SW480 (cell line): ENCODE measurements around the gene PDGFC.

Experiments used
- DNase-seq: peaks from one replicate; pipeline ENCODE4 v3.0.0-alpha.2; 2016; ENCODE audit warnings: low spot score

Gene PDGFC

DNA sequence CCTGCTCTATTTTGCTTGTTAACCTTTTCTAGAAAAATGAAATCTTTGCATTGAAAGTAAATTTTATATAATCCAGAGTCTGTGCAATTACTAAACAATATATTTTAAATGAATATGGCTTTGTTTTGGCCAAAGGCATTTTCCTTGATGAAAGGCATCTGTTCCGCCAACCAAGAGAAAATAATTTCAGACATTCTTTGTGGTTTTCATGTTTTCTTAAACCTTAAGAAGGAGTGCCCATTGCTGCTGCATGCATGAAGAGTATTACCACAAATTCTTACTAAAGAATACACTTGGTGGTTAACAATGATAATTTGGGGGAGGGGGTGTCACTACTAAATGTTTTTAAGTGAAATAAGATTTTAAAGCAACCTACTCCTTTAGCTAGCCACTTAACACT, 2.7 kb upstream of the PDGFC start:
- no peak for DNase-seq

- no peak for DNase-seq
These were observed 898 bp upstream of the PDGFC start for GRCh38 chr4:156972379-156973015.

DNA sequence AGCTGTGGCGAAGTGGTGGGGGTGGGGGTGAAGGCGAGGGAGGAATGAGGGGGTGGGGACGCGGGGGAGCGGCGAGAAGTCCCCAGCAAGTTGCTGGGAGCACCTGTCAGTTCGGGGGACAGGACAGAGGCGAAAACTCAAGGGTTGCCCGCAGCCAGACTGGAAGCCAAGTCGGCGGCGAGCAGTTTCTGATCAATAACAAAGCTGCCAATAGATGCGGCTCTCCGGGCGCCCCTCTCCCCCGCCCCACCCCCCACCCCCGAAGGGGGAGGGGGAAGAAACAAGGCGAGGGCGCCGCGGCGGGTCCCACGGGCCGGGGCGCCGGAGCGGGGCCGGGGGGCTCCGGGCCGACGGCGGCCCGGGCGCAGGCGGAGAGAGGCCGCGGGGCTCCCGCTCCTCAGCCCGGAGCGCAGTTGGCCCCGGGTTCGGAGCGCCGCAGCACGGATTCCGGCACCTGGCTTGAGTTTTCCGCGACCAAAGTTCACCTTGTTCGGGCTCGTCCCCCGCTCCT, 379 bp downstream of the PDGFC start:
- no peak for DNase-seq

GRCh38 chr4:156970501-156971164, 966 bp downstream of the PDGFC start:
- DNase-seq = peak; percentile 58

- DNase-seq = no peak
These were observed 1.7 kb downstream of the PDGFC start for GRCh38 chr4:156969911-156970310.

DNA sequence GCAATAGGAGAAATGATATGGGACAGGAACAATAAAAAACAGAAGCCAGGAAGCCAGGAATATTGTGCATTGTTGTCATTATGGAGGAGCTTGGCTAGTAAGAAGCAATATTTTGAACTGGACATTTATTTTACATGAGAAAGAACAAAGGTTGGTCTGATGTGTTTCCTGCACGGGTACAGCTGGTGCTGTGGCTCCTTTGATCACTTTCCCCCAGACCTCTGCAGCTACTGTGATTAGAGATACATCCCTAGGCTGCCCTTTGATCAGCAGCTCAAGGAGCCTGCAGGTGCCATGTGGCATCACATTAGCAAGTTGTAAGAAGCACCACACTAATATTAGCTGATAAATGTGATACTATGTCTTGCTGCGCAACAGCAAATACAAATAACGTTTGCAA, 2.5 kb downstream of the PDGFC start:
- DNase-seq = no peak

DNA sequence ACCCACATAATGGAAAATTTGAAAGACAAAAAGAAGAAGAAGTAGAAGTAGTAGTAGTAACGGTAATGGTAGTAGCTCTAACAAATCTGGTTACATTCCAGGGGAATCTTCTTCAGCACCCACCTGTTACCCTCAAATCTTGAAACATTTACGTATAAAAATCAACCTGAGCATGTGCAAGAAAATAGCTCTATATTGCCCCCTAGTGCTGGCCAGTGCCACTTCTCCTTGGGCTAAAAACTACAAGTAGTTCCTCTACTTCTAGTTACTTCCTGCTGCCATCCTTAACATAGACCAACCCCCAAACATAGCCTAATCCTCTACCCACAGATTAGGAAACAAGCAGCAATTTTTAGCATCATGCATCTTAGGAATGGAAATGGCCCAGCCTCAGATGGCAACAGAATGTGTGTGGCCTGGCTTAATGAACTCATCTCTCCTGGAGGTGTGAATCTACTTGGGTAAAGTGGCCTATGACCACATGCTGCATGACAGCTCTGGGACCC, 3.1 kb downstream of the PDGFC start:
- DNase-seq = peak; percentile 38

DNA sequence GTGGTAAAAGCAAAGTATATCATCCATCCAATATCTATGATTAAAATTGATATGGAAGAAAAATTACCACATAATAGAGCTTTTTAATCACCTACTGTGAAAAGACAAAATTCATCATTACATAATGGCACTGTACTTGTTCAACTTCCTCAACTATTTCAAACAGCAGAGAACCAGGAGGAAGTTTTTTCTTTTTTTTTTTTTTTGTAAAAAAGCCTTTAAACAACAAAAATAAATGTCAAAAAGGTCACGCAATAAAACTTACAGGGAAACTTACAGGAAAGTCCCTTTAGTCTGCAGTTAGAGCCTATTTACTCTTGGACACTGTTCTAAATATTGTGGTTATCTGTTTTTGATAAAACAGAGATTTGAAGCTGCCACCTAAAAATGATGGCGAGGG, 4.8 kb downstream of the PDGFC start:
- no peak for DNase-seq

DNA sequence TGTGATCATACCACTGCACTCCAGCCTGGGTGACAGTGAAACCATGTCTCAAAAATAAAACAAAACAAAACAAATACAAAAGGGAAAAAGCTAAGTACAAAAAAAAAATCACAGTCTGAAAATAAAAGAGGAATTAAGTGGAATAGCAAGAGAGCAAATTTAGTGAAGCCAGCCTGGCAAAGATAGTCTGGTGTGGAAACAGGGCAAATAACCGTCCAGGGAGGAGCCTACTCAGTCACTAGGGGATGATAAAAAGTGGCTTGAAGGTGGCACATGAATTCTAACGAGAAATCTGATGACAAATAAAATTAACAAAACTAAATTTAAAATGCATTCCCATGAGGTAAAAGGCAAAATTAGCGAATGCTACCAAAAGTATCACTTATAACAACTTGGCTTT, 8.2 kb downstream of the PDGFC start:
- DNase-seq = no peak

DNA sequence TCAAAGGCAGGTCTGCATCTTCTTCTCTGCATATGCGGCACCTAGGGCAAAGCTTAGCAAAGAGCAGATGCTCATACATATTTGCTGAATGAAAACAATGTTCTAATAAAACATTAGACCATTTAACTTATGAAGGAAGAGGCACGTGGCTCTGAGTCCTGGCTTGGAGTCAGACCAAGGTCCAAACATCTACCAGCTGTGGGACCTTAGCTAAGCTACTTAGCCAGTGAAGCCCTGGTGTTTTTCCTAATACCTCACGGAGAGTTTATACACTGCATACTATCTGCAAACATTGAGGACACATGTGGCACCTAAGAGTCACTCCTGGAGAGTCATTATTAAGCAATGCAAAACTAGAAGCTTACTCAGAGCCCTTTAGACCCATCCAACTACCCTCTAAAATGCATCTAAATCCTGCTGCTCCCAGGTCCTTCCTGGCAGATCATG, 9.0 kb downstream of the PDGFC start:
- DNase-seq = no peak

GRCh38 chr4:156962058-156962358, 9.6 kb downstream of the PDGFC start:
- no peak for DNase-seq

- no peak for DNase-seq
These were observed 10.2 kb downstream of the PDGFC start for GRCh38 chr4:156961196-156962057.

- no peak for DNase-seq
These were observed 12.3 kb downstream of the PDGFC start for GRCh38 chr4:156959298-156959702.

GRCh38 chr4:156958276-156959074, 13.1 kb downstream of the PDGFC start:
- DNase-seq = no peak

DNA sequence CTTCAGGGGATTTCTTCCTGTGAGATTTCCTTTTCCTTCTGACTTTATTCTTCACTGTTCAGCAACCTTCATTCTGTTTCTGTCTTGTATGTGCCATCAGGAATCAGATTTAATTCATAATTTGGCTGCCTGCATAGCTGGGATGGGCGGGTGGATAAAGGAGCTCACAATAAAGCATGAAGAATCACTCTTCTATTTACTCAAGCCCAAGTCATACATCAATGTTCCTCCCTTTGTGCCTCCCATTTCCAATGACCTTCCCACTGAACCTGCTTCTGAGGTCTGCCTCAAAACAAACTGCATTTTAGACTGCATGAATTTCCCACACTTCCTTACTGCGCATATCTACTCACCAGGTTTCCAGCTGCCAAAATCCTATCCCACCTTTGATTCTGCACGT, 14.0 kb downstream of the PDGFC start:
- DNase-seq = no peak

DNA sequence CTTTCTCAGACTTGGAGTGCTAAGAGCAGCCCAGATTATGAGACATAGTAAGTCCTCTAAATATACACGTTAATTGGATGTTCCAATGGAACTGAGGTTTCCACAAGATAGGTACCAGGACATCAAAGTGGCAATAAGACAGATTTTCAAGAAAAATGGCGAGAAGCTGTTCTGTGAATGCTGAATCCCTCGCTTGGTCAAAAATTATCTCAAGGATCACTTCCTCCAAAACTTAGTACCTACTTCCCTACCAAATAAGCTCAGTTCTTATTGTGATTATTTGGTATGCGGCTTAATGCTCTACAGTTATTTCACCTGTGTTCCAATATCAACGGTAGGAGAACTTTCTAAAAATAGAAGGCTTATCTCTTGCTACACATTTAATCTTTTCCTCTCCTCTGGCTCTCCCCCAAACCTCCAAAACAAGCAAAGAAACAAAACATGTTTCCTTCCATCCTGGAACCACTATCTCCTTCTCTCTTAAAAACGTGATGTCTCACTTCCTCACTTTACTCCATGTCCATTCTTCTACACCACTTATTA, 14.7 kb downstream of the PDGFC start:
- DNase-seq = no peak

DNA sequence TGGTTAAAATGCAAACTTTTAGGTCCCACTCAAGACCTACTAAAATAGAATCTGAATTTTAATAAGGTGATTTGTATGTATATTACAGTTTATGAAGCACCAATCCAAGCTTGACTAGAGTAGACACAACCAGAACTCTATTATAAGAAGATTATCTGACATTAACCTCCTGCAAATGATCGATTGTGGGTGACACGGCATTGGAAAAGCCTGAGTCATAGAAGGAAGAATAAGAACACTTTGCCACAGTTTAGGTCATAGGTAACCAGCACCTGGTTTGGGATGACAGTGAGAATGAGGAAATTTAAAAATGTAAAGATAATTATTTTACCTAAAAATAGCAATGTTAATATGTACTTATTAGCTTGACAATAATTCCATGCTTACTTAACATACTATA, 15.2 kb downstream of the PDGFC start:
- DNase-seq = no peak

GRCh38 chr4:156954587-156954986, 17.0 kb downstream of the PDGFC start:
- DNase-seq = no peak

DNA sequence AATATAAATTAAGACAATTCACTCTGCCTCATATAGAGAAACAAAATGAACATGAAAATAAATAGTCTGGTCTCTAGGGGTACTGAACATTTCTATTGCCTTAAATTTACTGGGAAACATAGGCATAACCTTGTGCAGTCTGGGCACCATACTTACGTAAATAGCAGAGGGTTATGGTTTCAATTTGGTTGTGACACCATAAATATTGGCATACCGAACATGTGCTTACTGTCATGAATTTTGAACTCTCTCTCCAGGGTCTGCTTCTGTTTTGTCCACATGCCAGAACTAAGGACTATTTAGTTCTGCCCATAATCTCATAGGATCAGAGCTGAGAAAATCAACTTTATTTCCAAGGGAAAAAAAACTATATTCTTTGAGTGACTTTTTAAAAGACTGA, 17.6 kb downstream of the PDGFC start:
- no peak for DNase-seq

DNA sequence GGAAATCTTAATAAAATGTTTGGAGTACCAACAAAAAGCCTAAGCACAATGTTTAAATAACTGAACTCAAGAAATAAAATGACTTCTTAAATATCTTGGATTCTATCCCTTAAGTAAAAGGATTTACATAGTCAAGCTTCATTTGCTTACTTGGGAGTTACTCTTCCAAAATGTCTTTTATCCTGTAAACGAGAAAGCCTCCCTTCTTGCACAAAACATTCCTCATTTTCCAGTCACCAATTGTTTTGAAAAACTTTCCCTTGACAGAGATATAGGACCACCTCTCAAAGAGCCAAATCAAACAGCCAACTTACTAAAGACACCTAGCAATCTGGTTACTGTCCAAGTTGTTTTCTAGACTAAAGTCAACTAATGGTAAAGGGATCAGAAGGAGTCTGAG, 18.6 kb downstream of the PDGFC start:
- DNase-seq = no peak

DNA sequence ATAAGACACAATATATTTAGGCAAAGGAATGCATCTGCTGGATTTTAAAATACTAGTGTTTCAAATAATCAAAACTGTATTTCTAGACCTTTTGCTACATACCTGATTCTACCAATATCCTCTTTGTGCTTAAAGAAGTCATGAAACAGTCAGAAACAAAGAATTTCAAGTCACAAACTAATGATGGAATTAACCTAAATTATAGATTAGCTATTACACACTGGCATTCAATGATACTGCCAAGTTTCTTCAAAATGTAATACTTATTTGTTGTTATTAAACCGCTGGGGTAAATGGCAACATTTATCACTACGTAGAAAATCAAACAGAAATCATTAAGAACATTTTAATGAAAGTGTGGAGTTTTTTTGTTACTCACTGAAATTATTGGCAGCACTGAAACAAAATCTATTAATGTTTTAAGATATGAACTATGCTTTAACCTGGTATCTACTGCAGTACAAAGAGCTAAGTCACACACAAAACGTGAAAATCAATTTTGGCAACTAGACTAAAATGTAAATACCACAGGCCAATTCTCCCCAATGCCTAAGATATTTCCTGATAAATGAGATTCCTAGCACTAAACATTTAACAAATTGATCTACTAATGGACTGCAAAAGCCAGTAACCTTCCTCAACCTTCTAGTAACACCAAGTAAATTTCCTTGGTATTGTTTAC, 19.4 kb downstream of the PDGFC start:
- DNase-seq = no peak
